NB4 (cell line): ENCODE data around the gene CADPS2.

Experiments used
- MYC ChIP-seq: IDR thresholded peaks from 2 replicates; pipeline ENCODE4 v1.6.1; 2011; ENCODE audit warnings: low read depth, low read length
- TF ChIP-seq, protein P1 (sequence below): IDR thresholded peaks from one replicate; pipeline ENCODE4 v1.5.1; 2012; ENCODE audit warnings: low read depth, low read length

DNA sequence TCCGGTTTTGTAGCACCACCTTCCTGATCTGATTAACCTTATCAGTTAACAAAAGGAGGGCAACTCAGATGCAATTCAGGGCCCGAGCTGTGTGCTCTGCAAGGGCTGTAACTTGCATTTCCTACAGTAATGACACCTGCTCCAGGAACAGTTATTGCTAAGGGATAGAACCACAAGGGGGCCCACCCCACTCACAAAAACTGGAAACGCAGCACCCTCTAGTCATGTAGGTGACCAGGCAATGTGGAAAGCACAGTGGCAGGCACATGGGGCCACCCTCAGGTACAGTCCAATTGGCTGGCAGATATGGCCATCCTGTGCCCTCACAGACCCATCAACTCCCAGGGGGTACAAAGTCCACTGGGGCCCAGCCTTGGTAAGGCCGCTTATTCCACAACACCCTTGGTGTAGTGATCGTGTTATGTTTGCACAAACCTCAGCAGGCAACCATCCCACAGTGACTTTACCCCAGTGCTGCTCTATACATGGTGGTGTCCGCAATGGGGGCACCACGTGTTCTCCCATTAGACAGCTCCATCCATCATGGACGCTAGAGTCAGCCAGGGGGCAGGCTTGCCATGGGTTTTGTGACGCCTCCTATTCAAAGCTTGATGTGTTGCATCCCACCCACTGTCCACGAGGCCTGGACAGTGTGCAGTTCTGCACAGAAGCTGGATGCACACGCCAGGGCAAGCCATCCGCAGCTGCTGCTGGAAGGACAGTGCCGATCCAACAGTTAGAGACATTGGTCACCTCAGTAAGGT lies 196.7 kb downstream of the CADPS2 start:
- TF ChIP-seq, protein P1, sequence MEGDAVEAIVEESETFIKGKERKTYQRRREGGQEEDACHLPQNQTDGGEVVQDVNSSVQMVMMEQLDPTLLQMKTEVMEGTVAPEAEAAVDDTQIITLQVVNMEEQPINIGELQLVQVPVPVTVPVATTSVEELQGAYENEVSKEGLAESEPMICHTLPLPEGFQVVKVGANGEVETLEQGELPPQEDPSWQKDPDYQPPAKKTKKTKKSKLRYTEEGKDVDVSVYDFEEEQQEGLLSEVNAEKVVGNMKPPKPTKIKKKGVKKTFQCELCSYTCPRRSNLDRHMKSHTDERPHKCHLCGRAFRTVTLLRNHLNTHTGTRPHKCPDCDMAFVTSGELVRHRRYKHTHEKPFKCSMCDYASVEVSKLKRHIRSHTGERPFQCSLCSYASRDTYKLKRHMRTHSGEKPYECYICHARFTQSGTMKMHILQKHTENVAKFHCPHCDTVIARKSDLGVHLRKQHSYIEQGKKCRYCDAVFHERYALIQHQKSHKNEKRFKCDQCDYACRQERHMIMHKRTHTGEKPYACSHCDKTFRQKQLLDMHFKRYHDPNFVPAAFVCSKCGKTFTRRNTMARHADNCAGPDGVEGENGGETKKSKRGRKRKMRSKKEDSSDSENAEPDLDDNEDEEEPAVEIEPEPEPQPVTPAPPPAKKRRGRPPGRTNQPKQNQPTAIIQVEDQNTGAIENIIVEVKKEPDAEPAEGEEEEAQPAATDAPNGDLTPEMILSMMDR: no peak
- no peak for TF ChIP-seq MYC
